Liver (tissue), 9 donors: Measurements from ENCODE around the gene CCBE1. TPM values are rescaled to one million over a fixed set of nuclear protein-coding genes. Genes with fewer than 3 reads are reported as not detected.

Source experiments
- DNase-seq: peaks from one replicate; pipeline ENCODE4 v3.0.0-alpha.2; 2017; ENCODE audit warnings: low spot score
- H3K27ac ChIP-seq, 2 donors: one replicate each; pipeline ENCODE4 v1.7.0; 2013; ENCODE audit warnings: inconsistent platforms in 2 of 2, low read length in 2 of 2, control low read depth in 1 of 2, low read depth in 1 of 2, mild to moderate bottlenecking in 1 of 2
- H3K27me3 ChIP-seq, 4 donors: one replicate each; pipeline versions ENCODE4 v1.6.1 to v1.7.0; 2013; ENCODE audit warnings: low read length in 3 of 4, inconsistent platforms in 1 of 4, mild to moderate bottlenecking in 1 of 4, moderate library complexity in 1 of 4; ENCODE audit not compliant: control insufficient read depth in 4 of 4, insufficient read depth in 4 of 4
- H3K36me3 ChIP-seq, 4 donors: one replicate each; pipeline versions ENCODE4 v1.6.1 to v1.7.0; 2013; ENCODE audit warnings: low read length in 3 of 4, mild to moderate bottlenecking in 3 of 4, low read depth in 1 of 4, moderate library complexity in 1 of 4; ENCODE audit not compliant: control insufficient read depth in 4 of 4, insufficient read depth in 3 of 4
- H3K4me1 ChIP-seq, 4 donors: one replicate each; pipeline versions ENCODE4 v1.6.1 to v1.7.0; 2013; ENCODE audit warnings: low read length in 3 of 4, mild to moderate bottlenecking in 3 of 4, moderate library complexity in 1 of 4; ENCODE audit not compliant: control insufficient read depth in 4 of 4, insufficient read depth in 4 of 4
- H3K4me3 ChIP-seq, 3 donors: one replicate each; pipeline versions ENCODE4 v1.6.1 to v1.7.0; 2013; ENCODE audit warnings: low read length in 3 of 3, control low read depth in 1 of 3, low read depth in 1 of 3, mild to moderate bottlenecking in 1 of 3
- H3K9ac ChIP-seq, 2 donors: one replicate each; pipeline ENCODE4 v1.7.0; 2013; ENCODE audit warnings: low read length in 2 of 2, mild to moderate bottlenecking in 2 of 2, moderate library complexity in 2 of 2, control low read depth in 1 of 2, low read depth in 1 of 2
- H3K9me3 ChIP-seq, 4 donors: one replicate each; pipeline versions ENCODE4 v1.6.1 to v1.7.0; 2013; ENCODE audit warnings: low read length in 3 of 4; ENCODE audit not compliant: control insufficient read depth in 4 of 4
- CTCF ChIP-seq: fragments of 150-350 bp; IDR thresholded peaks from 2 replicates; pipeline ENCODE4 v1.5.1; 2017; ENCODE audit warnings: improper control_type of control experiment, low read depth, low read length; ENCODE audit not compliant: missing input control
- EGR1 ChIP-seq, 2 donors: IDR thresholded peaks; 2 replicates each; pipeline ENCODE4 v1.6.1; 2016 to 2018; ENCODE audit warnings: antibody characterized with exemption in 2 of 2, low read depth in 2 of 2
- FOXA1 ChIP-seq: IDR thresholded peaks from 2 replicates; pipeline ENCODE4 v1.6.1; 2016; ENCODE audit warnings: antibody characterized with exemption
- HNF4A ChIP-seq, 2 donors: conservative IDR thresholded peaks; 2 replicates each; pipeline ENCODE4 v1.6.1; 2016; ENCODE audit warnings: antibody characterized with exemption in 2 of 2, mild to moderate bottlenecking in 2 of 2
- HNF4G ChIP-seq: IDR thresholded peaks from 2 replicates; pipeline ENCODE4 v1.6.1; 2016; ENCODE audit warnings: antibody characterized with exemption
- NR2F2 ChIP-seq: IDR thresholded peaks from 2 replicates; pipeline ENCODE4 v1.6.1; 2016; ENCODE audit warnings: antibody characterized with exemption
- RAD21 ChIP-seq, 2 donors: IDR thresholded peaks; 2 replicates each; pipeline ENCODE4 v1.6.1; 2016; ENCODE audit warnings: antibody characterized with exemption in 2 of 2, mild to moderate bottlenecking in 2 of 2
- RXRA ChIP-seq, 2 donors: IDR thresholded peaks; 2 replicates each; pipeline ENCODE4 v1.6.1; 2017 to 2018; ENCODE audit warnings: antibody characterized with exemption in 2 of 2, mild to moderate bottlenecking in 1 of 2
- SP1 ChIP-seq: IDR thresholded peaks from 2 replicates; pipeline ENCODE4 v1.6.1; 2018; ENCODE audit warnings: antibody characterized with exemption, mild to moderate bottlenecking
- TAF1 ChIP-seq: conservative IDR thresholded peaks from 2 replicates; pipeline ENCODE4 v1.6.1; 2016; ENCODE audit warnings: antibody characterized with exemption, mild to moderate bottlenecking
- YY1 ChIP-seq: IDR thresholded peaks from 2 replicates; pipeline ENCODE4 v1.6.1; 2016; ENCODE audit warnings: antibody characterized with exemption, mild to moderate bottlenecking
- ZBTB33 ChIP-seq: IDR thresholded peaks from 2 replicates; pipeline ENCODE4 v1.6.1; 2016; ENCODE audit warnings: antibody characterized with exemption
- WGBS: extraction: QIAGEN DNeasy Blood & Tissue Kit; methylation state at CpG from one replicate; pipeline ENCODE4 v1.1.7; 2013; 5-methylcytosine and 5-hydroxymethylcytosine counted together
- polyA plus RNA-seq, 2 donors: library from polyadenylated mRNA; stranded (reverse) in 1 of 2; unstranded in 1 of 2; fragments of 200-250 nt in 1 of 2; fragments of >200 nt in 1 of 2; fragmentation: Nextera tagmentation in 1 of 2; extraction: Ambion mirVana in 1 of 2; gene quantifications; one replicate each; pipeline versions ENCODE4 v1.2.1 to v1.2.3, GENCODE V29; 2013 to 2015
- total RNA-seq, 2 donors: library from RNA; depleted of rRNA; stranded (reverse); fragments of >200 nt; gene quantifications; one replicate each; pipeline ENCODE4 v1.2.3, GENCODE V29; 2014
- TF ChIP-seq, protein P1 (sequence below): IDR thresholded peaks from 2 replicates; pipeline ENCODE4 v1.6.1; 2016; ENCODE audit warnings: antibody characterized with exemption
- donor health status: healthy.
- donor health status: healthy.
- donor health status: healthy.
- donor health status: healthy.
- donor health status: healthy.

The CCBE1 gene
- total and polyA plus RNA-seq, 4 donors, result 1.8 to 2.6 (median 2.2) TPM

GRCh38 chr18:59514203-59514602 is 183.0 kb downstream of the CCBE1 start:
- Histone ChIP-seq H3K27ac (no peak overlapping the region), H3K9ac (no peak overlapping the region), H3K4me3 (no peak overlapping the region), H3K4me1 (peaks cover 0 to 4% (median 0%) of the 10 kb centered on the region in 4 donors), H3K36me3 (no peaks in the 10 kb centered on the region), H3K27me3 (peaks cover 0 to 3% (median 1%) of the 10 kb centered on the region in 4 donors), H3K9me3 (no peaks in the 10 kb centered on the region)
- DNase-seq, result no peak
- WGBS, result 31% methylated on average over 13 of the region's 13 CpGs
- TF ChIP-seq ZBTB33 (no peak), RXRA (IDR thresholded peaks at IDR 0.05) (no peak), TAF1 (no peak), NR2F2 (no peak), SP1 (no peak), HNF4G (no peak), HNF4A (conservative IDR thresholded peaks at IDR 0.05) (no peak), CTCF (no peak), FOXA1 (no peak)
- TF ChIP-seq, protein P1, sequence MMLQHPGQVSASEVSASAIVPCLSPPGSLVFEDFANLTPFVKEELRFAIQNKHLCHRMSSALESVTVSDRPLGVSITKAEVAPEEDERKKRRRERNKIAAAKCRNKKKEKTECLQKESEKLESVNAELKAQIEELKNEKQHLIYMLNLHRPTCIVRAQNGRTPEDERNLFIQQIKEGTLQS, result no peak

DNA sequence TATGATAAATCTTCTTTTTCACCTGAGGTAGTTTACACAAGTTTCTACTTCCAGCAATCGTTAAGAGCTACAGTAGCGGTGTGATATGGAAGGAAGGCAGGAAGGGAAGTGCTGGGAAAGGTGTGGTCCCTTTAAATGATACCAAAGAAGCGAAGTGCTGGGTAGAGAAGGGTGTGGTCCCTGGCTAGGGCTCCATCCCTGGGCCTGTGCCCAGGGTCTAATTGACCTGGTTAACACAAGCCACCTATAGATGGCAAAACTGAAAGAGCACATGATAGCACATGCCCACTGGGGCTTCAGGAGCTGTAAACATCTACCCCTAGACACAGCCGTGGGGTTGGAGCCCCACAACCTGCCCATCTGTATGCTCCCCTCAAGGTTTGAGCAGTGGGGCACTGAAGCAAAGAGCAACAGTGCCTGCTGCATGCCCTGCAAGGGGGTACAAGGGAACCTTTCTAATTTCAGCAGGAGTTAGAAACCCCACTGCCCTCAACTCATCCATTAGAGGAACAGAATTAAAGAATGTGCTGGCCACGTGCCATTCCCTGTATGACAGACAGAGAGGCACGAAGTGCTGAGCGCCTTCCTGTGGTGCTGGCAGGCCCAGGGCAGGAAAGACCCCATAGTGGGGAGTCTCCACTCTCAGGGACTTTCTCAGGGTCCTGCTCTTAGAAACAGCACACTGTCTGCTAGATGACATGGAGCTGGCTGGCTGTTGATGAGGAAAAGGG is 185.0 kb downstream of the CCBE1 start:
- Histone ChIP-seq H3K9ac (no peak overlapping the region), H3K27me3 (peaks cover 0 to 3% (median 1%) of the 10 kb centered on the region in 4 donors), H3K4me3 (no peak overlapping the region), H3K27ac (no peak overlapping the region), H3K36me3 (no peaks in the 10 kb centered on the region), H3K4me1 (peaks cover 0 to 4% (median 0%) of the 10 kb centered on the region in 4 donors), H3K9me3 (no peaks in the 10 kb centered on the region)
- 62% methylated on average over 7 of the region's 7 CpGs for WGBS
- TF ChIP-seq RAD21 (IDR thresholded peaks at IDR 0.05), result no peak
- no peak for DNase-seq

DNA sequence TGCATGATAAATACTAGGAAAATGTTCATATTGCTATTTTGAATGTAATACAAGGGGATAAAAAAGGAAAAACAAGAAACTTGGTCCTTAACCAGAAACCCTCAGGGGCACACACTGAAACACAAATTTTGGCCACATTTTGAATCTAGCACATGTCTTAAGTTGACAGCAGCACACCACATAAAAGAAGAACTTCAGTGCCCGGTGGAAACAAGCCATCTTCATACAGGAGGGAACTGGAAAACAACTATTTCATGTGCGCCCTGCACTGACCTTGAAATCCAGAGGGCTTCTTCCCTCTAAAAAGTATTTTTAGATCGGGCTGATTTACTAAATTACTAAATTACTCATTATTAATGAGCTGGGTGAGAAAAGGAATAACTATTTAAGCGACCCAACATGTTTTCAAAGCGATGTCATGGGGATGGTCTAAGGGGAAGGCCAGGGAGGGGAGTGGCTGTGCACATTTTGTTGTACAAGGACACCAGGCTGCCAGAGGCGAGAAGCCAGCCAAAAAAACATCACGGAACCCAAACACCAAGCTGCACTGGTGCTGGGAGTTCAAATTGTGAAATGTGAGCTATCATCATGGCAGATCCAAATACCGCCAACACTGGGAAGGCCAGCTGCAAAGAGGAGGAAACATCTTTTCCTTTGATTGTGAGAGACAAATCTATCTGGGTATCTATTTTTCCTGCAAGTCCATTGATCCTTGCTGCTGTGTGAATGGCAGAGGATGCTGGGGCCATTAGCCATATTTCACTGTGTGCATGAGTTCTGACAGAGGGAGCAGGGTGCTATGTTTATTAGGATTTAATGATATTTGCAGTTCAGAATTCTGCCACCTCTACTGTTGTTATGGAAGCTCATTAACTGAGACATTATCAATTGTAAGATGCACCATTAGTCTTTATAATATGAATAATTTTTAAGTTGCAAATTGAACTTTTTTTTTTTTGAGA is 187.5 kb downstream of the CCBE1 start:
- no peak overlapping the region for H3K4me3 ChIP-seq
- no peak for TF ChIP-seq YY1
- TF ChIP-seq SP1, result no peak
- TF ChIP-seq TAF1, result no peak
- TF ChIP-seq HNF4A (conservative IDR thresholded peaks at IDR 0.05), result no peak
- no peak for TF ChIP-seq EGR1 (IDR thresholded peaks at IDR 0.05; ENCODE audit: low read depth in 2 of 2)
- H3K27me3 ChIP-seq, result peaks cover 0 to 4% (median 1%) of the 10 kb centered on the region in 4 donors
- no peak for DNase-seq
- H3K9ac ChIP-seq, result no peak overlapping the region
- no peaks in the 10 kb centered on the region for H3K4me1 ChIP-seq
- H3K9me3 ChIP-seq, result peaks cover 0 to 3% (median 0%) of the 10 kb centered on the region in 4 donors
- H3K27ac ChIP-seq, result no peak overlapping the region
- WGBS, result 66% methylated on average over 8 of the region's 8 CpGs
- H3K36me3 ChIP-seq, result no peaks in the 10 kb centered on the region
